ENCODE results near the gene NAGS.
"Not testable (repeated sequence)": the region's sequence is repeated elsewhere in the genome, so short reads cannot be mapped to it uniquely, and the experiment has no call there.

NAGS gene

DNA sequence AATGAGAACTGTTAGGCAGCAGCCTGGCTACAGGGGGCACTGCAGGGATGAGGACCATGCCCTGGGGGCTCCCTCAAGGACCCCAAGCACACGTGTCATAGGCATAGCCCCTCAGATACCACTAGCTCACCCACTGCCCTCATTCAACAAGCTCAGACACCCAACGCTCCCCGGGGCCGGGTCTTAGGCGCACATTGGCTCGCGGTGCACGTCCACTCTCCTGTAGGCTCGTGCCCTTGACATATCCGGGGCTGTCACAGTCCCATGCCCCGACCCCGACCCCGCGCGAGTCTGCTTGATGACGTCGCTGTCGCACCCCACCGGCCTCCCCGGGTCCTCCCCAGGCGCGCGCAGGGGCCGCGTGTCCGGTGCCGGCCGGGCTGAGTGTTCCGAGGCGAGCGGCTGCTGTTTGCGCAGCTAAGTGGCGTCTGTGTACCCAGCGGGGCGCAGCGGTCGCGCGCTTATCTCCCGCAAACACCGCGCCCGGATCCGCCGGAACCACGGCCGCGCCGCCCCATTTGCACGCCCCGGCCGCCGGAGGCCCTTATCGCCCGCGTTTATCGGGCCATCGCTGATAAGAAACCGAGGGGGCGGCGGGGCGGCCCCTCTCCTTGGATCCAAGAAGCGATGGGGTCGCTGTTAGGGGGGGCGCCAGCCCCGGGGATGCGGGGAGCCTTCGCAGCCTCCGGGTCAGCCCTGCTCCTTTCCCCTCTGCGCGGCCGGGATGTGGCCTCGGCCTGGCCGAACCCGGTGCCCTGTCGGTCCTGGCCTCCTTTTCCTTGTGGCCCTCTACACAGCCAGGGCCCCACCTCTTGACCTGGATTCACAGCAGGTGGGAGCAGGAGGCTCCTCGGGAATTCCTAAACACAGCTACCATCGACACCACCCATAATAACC lies 20.7 kb upstream of the NAGS start:
- no peak for DNase-seq

DNA sequence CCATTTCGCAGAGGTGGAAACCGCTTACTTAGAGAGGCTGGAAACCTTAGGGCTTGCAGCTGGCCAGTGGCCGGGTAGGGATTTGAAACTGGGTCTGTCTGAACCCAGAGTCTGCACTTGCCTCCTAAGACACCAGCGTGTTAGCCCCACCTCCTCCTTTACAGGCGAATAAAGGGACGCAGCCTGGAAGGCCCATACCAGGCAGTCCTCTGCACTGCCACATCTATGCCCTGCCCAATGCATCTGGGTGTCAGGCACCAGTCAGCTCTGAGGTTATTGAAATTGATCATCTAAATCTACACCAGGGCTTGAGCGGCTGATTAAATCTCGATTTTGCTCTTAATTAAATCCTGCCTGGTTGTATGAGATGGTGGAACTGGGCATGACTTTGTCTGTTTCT lies 19.9 kb upstream of the NAGS start:
- no peak for DNase-seq

DNA sequence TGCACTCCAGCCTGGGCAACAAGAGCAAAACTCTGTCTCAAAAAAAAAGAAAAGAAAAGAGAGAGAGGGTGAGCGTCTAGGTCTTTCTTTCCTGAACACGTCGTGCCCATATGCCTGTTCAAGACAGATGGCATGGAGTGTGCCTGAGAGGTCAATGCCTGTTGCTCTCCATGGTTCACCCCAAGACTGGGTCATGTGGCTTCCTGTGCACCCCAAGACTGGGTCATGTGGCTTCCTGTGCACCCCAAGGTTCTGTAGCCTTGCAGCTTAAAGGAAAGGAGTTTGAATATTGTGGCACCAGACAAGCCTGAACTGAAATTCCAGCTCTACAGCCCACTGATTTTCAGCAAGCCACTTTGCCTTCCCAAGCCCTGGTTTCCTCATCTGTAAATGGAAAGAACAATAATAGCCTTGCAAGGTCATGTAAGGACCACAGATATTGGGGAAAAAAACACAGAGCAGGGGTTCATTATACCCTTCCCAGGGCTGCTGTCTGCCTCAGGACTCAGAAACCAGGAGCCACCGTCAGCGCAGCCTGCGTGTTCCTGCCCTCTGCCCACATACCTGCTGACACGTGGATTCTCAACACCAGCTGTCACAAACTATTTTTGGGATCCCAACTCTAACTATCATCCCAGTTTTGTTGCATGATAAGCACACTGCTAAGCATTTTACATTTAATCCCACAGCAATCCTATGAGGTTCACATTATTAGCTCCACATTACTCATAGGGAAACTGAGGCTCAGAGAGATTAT lies 18.0 kb upstream of the NAGS start:
- no peak for DNase-seq

GRCh38 chr17:43987131-43988021 lies 17.0 kb upstream of the NAGS start:
- no peak for DNase-seq

DNA sequence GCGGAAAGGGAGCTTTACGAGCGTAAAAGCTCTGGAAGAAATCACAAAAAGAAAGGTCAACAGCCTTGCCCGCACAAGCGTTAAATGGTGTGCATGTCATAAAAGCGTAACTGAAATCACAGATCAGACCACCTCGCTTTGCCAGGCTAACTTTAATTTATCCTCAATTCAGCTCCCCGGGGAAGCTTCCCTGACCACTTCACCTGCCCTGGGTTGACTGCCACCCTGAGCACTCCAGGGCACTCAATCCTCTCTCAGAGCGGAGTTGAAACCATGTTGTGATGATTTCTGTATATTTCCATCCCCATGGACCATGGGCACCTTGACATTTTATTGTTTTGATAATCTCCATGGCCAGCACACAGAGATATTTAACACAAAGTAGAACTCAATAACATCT lies 16.1 kb upstream of the NAGS start:
- DNase-seq, result no peak

- DNase-seq, result no peak
Observed at GRCh38 chr17:43992641-43993040, 11.8 kb upstream of the NAGS start.

- peak; percentile 22 for DNase-seq
Observed at GRCh38 chr17:43994272-43995149, 9.9 kb upstream of the NAGS start.

DNA sequence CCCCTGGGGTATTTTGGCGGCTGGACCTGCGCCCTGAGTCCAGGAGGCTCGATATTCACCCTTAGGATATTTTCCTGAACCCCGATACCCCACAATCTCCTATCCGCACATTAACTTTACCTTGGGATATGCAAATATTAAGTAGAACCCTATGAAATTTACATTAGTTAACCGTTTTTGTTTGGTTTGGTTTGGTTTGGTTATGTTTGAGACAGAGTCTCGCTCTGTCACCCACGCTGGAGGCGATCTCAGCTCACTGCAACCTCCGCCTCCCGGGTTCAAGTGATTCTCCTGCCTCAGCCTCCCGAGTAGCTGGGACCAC lies 9.3 kb upstream of the NAGS start:
- DNase-seq, result no peak

- DNase-seq, result not testable (repeated sequence)
Observed at GRCh38 chr17:43997180-43997579, 7.2 kb upstream of the NAGS start.

GRCh38 chr17:43998552-43998951 lies 5.9 kb upstream of the NAGS start:
- DNase-seq, result no peak

GRCh38 chr17:43999024-43999423 lies 5.4 kb upstream of the NAGS start:
- DNase-seq, result no peak

DNA sequence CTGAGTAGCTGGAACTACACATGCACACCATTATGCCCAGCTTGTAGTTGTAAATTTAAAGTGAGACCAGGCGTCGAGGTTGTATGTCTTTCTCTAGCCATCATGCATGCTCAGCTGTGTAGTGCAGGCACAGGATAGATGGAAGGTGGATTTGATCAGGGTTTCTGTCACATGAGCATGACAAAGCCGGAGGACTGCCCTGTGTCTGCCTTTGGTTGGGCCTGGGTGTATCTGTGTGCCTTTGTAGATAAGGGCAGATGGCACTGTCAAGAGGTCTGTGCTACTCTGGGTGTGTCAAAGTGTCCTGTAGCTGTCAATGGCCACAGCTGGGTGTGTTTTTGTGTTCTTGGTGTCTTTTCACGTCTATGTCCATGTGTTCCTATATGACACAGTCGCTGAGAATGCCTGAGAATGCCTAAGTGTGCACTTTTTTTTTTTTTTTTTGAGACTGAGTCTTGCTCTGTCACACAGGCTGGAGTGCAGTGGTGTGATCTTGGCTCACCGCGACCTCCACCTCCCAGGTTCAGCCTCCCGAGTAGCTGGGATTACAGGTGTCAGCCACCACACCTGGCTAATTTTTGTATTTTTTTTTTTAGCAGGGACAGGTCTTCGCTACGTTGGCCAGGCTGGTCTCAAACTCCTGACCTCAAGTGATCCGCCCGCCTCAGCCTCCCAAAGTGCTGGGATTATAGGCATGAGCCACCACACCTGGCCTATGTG lies 4.1 kb upstream of the NAGS start:
- DNase-seq, result no peak

DNA sequence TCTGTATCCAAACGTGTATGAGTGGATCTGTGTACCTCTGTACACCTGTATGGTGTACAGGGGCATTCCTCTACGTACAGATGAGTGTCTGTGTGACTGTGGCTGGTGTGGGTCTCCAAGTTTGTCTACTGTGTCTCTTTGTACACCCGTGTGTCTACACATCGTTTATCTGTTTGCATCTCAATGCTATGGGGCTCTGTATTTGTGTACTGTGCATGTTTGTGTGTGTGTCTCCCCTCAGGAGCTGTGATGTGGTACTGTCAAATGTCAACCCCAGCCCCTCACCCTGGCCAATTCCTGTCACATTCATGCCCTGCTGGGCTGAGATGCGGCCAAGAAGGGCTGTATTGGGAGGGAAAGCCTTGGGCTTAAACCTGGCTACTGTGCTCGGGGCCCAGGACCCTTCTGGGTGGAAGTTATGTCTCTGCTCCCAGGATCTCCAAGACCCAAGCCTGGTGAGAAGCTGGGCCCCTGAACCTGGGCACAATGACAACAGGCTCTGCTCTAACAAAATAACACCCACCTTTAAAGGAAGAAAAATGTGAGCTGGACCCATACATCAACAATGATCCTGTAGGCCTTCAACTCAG lies 3.5 kb upstream of the NAGS start:
- no peak for DNase-seq

GRCh38 chr17:44001461-44001920 lies 2.9 kb upstream of the NAGS start:
- no peak for DNase-seq

DNA sequence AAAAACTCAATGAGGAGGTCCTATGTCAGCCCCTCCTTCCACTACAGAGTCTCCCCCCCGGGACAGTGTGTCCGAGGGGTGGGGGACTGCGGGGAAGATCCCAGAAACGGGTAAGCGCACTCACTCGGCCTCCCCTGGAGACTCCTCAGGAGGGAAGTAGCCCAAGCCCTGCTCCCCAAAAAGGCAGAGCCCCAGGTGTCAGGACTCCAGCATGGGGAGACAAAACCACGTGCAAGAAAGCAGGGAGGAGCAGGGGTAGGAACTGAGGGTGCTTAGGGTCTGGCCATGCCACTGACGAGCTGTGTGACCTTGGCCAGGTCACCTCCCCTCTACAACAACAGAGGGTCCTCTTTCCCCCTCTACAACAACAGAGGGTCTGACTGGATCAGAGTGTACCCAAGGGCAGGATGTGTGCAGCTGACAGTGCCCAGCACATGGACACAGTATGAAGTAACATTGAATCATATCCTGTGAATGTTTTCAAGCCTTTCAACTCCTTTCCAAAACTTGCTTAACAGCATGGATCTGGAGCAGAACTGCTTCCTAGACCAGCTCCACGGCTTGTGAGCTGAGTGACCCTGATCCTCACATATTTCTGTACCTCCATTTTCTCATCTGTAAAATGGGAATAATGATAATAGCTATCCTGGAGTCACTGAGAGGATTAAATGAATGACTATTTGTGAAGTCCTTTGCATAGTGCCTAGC lies 2.1 kb upstream of the NAGS start:
- no peak for DNase-seq

GRCh38 chr17:44004761-44005526 lies 522 bp downstream of the NAGS start:
- DNase-seq, result no peak

- no peak for DNase-seq
Observed at GRCh38 chr17:44005527-44006271, 1.3 kb downstream of the NAGS start.

DNA sequence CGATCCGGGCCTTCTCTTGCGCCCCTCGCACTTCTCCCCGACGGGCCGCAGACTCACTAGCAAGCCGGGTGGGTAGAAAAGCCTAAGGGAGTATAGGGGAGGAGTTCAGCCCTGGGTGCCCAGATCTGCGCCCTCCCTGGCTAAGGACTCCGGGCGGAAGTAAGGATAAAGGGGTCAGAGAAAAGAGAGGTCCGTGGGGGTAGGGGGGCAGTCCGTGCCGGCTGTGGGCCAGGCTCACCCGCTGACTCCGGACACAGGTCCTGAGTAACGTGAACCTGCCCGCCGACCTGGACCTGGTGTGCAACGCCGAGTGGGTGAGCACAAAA lies 1.8 kb downstream of the NAGS start:
- no peak for DNase-seq
